ENCODE data around the gene ACTR2. TPM values are rescaled to one million over a fixed set of nuclear protein-coding genes. Genes with fewer than 3 reads are reported as not detected.
A peak's percentile ranks its signal among the peaks of the same experiment; 100 is the strongest.

ACTR2 gene
- total and polyA plus RNA-seq, 9 of the 15 experiments (the other 6 are each of a cell fraction or from before 2014, with no cell fraction given): 47.3 to 239 (median 108) TPM

- no peak for TF ChIP-seq MAFG (tag; conservative IDR thresholded peaks at IDR 0.05)
- no peak for TF ChIP-seq CCNT2 (IDR thresholded peaks at IDR 0.05; ENCODE audit: borderline replicate concordance, extremely low read depth, insufficient read length, low read depth, low read length)
- TF ChIP-seq, protein P1, sequence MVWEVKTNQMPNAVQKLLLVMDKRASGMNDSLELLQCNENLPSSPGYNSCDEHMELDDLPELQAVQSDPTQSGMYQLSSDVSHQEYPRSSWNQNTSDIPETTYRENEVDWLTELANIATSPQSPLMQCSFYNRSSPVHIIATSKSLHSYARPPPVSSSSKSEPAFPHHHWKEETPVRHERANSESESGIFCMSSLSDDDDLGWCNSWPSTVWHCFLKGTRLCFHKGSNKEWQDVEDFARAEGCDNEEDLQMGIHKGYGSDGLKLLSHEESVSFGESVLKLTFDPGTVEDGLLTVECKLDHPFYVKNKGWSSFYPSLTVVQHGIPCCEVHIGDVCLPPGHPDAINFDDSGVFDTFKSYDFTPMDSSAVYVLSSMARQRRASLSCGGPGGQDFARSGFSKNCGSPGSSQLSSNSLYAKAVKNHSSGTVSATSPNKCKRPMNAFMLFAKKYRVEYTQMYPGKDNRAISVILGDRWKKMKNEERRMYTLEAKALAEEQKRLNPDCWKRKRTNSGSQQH (CRISPR knock-in tag; IDR thresholded peaks at IDR 0.05): no peak
- TF ChIP-seq, protein P2, sequence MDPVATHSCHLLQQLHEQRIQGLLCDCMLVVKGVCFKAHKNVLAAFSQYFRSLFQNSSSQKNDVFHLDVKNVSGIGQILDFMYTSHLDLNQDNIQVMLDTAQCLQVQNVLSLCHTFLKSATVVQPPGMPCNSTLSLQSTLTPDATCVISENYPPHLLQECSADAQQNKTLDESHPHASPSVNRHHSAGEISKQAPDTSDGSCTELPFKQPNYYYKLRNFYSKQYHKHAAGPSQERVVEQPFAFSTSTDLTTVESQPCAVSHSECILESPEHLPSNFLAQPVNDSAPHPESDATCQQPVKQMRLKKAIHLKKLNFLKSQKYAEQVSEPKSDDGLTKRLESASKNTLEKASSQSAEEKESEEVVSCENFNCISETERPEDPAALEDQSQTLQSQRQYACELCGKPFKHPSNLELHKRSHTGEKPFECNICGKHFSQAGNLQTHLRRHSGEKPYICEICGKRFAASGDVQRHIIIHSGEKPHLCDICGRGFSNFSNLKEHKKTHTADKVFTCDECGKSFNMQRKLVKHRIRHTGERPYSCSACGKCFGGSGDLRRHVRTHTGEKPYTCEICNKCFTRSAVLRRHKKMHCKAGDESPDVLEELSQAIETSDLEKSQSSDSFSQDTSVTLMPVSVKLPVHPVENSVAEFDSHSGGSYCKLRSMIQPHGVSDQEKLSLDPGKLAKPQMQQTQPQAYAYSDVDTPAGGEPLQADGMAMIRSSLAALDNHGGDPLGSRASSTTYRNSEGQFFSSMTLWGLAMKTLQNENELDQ (CRISPR knock-in tag; IDR thresholded peaks at IDR 0.05; ENCODE audit: borderline replicate concordance): no peak
- TF ChIP-seq SMAD2 (IDR thresholded peaks at IDR 0.05; ENCODE audit: low read depth, low read length): no peak
- no peak for TF ChIP-seq ZNF511 (CRISPR knock-in tag; IDR thresholded peaks at IDR 0.05)
- TF ChIP-seq, protein P3, sequence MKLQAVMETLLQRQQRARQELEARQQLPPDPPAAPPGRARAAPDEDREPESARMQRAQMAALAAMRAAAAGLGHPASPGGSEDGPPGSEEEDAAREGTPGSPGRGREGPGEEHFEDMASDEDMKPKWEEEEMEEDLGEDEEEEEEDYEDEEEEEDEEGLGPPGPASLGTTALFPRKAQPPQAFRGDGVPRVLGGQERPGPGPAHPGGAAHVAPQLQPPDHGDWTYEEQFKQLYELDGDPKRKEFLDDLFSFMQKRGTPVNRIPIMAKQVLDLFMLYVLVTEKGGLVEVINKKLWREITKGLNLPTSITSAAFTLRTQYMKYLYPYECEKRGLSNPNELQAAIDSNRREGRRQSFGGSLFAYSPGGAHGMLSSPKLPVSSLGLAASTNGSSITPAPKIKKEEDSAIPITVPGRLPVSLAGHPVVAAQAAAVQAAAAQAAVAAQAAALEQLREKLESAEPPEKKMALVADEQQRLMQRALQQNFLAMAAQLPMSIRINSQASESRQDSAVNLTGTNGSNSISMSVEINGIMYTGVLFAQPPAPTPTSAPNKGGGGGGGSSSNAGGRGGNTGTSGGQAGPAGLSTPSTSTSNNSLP (IDR thresholded peaks at IDR 0.05; ENCODE audit: borderline replicate concordance, low read depth, low read length): no peak
- TF ChIP-seq SPI1 (IDR thresholded peaks at IDR 0.05; ENCODE audit: borderline replicate concordance, low read depth, low read length): peak; percentile 28; the same call in 1 of the 2 replicates
- no peak for TF ChIP-seq ZNF41 (CRISPR knock-in tag; conservative IDR thresholded peaks at IDR 0.05)
- TF ChIP-seq KDM1A (IDR thresholded peaks at IDR 0.05): peak; percentile 16 to 18; a peak in 2 of 4 replicates
- no peak for TF ChIP-seq MCM5 (IDR thresholded peaks at IDR 0.05; ENCODE audit: low read depth)
- TF ChIP-seq ZNF407 (IDR thresholded peaks at IDR 0.05; ENCODE audit: low read depth): no peak
- TF ChIP-seq CBFB (CRISPR knock-in tag; IDR thresholded peaks at IDR 0.05): no peak
- TF ChIP-seq ZC3H8 (IDR thresholded peaks at IDR 0.05): no peak
Measured at GRCh38 chr2:65278531-65278981, 50.9 kb downstream of the ACTR2 start (continued).

Data from K562 (cell line).